SK-N-MC (cell line): ENCODE results near the gene FBXL16.
"Not testable (repeated sequence)": the region's sequence is repeated elsewhere in the genome, so short reads cannot be mapped to it uniquely, and the experiment has no call there.

ENCODE experiments used
- EZH2 ChIP-seq: fragments of 200-600 bp; sonication (generic); IDR thresholded peaks from one replicate; pipeline ENCODE4 v1.6.1; 2017; ENCODE audit warnings: antibody characterized with exemption
- POLR2AphosphoS5 ChIP-seq: IDR thresholded peaks from 2 replicates; pipeline ENCODE4 v1.6.1; 2012; ENCODE audit warnings: mild to moderate bottlenecking, low read depth, low read length, borderline replicate concordance

DNA sequence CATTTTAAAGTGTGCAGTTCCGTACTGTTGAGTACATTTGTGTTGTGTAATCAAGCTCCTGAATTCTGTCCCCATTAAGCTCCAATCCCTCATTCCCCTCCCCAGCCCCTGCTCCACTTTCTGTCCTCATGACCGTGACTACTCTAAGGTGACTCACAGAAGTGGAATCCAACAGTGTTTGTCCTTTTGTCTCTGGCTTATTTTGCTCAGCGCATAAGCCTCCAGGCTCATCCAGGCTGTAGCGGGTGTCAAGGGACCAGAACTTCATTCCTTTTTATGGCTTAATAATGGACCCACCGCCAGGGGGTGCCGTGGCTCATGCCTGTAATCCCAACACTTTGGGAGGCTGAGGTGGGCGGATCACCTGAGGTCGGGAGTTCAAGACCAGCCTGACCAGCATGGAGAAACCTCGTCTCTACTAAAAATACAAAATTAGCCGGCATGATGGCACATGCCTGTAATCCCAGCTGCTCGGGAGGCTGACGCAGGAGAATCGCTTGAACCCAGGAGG is 7.2 kb upstream of the FBXL16 start:
- not testable (repeated sequence) for TF ChIP-seq EZH2, POLR2AphosphoS5
